SU-DHL-6 (cell line): ENCODE results near the gene GRIK5.

Experiments used
- EZH2phosphoT487 ChIP-seq: fragments of 200-600 bp; sonication (generic), shearing (Covaris generic); conservative IDR thresholded peaks from 2 replicates; pipeline ENCODE4 v1.6.1; 2018; ENCODE audit warnings: mild to moderate bottlenecking, antibody characterized with exemption, low read length, moderate library complexity, mixed read lengths
- TF ChIP-seq, protein P1 (sequence below): fragments of 200-600 bp; sonication (generic); IDR thresholded peaks from one replicate; pipeline ENCODE4 v1.5.1; 2017; ENCODE audit warnings: antibody characterized with exemption, mild to moderate bottlenecking, low read length, moderate library complexity; ENCODE audit not compliant: insufficient read depth, poor library complexity, severe bottlenecking

DNA sequence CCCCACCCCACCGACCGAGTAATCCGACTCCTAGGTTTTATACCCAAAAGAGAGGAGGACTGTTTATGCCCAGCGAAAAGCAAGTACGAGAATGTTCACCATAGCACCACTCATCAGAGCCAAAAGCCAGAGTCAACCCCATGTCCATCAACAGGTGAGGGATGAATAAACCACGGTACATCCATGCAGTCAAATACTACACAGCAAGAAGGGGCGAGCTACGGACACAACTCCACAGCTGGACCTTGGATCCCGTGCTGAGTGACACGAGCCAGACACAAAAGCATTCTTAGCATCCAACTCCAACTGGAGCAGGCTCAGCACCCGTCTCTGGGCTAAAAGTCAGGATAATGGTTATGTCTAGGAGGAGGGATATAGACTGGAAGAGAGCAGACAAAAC lies 98.6 kb downstream of the GRIK5 start:
- TF ChIP-seq, protein P1, sequence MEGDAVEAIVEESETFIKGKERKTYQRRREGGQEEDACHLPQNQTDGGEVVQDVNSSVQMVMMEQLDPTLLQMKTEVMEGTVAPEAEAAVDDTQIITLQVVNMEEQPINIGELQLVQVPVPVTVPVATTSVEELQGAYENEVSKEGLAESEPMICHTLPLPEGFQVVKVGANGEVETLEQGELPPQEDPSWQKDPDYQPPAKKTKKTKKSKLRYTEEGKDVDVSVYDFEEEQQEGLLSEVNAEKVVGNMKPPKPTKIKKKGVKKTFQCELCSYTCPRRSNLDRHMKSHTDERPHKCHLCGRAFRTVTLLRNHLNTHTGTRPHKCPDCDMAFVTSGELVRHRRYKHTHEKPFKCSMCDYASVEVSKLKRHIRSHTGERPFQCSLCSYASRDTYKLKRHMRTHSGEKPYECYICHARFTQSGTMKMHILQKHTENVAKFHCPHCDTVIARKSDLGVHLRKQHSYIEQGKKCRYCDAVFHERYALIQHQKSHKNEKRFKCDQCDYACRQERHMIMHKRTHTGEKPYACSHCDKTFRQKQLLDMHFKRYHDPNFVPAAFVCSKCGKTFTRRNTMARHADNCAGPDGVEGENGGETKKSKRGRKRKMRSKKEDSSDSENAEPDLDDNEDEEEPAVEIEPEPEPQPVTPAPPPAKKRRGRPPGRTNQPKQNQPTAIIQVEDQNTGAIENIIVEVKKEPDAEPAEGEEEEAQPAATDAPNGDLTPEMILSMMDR = no peak
- TF ChIP-seq EZH2phosphoT487 = no peak
